NCI-H82 (cell line): ENCODE data around the gene CHN2.
A peak's percentile ranks its signal among the peaks of the same experiment; 100 is the strongest.
"Not testable (repeated sequence)": the region's sequence is repeated elsewhere in the genome, so short reads cannot be mapped to it uniquely, and the experiment has no call there.

Experiments used
- DNase-seq: peaks from one replicate; lab custom pipeline; 2025; lab: John Stamatoyannopoulos, UW

The CHN2 gene

GRCh38 chr7:29189743-29190201 is 4.8 kb upstream of the CHN2 start:
- peak; percentile 90 for DNase-seq

GRCh38 chr7:29190349-29191045 is 4.1 kb upstream of the CHN2 start:
- DNase-seq, result no peak

GRCh38 chr7:29192323-29192722 is 2.3 kb upstream of the CHN2 start:
- no peak for DNase-seq

DNA sequence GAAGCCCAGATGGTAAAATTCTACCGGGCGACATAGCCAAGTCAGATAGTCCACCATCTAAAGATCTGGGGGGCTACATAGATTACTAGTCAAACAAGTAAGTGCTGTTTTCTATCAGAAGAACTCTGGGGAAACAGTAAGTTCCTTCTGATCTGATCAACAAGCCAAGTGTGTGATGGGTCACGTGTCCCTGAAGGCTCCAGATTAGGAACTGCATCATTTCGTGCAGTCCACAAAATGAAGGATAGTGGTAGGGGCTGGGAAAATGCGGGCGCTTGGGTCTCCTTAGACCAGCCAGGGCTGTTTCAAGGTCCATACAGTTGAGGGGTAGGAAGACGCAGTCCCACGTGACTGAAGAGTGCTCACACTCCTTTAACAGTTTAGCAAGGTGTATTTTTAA is 1.8 kb upstream of the CHN2 start:
- no peak for DNase-seq

- no peak for DNase-seq
These were observed 1.0 kb upstream of the CHN2 start for GRCh38 chr7:29193316-29194205.

GRCh38 chr7:29194206-29194593 is 375 bp upstream of the CHN2 start:
- DNase-seq, result peak; percentile 50

GRCh38 chr7:29196191-29196590 is 1.6 kb downstream of the CHN2 start:
- DNase-seq, result no peak

DNA sequence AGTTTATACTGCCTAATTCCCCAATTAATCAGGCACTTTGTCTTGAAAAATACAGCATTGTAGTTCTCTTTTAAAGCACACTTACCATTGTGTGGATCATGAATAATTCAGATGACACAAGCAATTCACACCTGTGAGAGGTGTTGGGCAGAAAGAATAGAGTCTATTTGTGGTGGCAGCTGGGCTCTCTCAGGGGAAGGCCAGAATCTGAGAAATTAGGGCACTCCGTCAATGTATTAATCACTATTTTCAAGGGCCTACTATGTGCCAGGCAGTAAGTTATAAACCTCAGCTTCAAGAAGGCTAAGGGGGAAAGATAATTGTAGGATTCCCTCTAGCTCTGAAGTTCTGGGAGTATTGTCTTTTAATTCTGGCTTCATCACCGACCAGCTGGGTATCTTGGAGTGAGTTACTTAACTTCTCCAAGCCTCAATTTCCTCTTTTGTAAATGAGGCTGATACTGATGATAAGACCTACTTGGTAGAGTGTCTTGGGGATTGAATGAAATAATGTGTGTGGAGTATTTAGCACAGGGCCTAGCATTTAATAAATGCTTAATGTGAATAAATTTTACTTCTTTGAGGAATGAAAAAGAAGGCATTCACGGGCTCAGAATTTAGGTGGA is 2.5 kb downstream of the CHN2 start:
- no peak for DNase-seq

- DNase-seq, result no peak
These were observed 3.3 kb downstream of the CHN2 start for GRCh38 chr7:29197916-29198315.

DNA sequence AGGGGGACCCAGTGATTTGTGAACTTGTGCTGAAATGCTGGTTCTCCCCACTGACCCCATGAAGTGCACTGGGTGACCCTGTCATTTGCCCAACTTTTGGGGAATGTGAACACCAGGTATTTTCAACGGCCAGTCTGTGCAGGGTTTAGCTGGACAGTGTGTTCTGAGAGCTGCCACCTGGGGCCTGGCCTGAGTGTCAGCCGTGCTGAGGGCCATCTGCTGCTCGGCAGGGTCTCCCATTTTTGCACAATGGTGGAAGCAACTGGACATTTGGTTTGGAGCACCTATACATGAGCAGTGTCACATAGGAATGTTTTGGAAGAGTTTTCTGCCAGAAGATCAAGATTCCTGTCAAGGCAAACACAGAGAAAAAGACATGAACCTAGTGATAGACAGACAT is 5.2 kb downstream of the CHN2 start:
- DNase-seq, result no peak

DNA sequence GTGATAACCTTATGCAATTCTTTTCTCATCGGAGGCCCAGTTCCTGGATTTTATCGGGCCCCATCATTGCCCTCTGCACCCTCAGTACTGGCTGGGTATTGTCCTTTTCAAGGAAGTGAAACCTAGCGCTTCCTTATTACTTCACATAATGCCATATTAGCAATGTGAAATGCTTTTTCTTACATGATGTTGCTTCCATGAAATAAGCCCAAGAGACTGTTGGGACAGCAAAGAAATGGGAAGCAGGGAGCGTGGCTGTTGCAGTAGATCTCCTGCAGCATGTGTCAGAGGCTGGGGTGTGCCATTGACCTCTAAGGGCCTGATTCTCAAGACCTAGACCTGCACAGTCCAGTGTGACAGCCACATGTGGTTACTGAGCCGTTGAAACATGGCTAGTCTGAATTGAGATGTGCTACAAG is 8.1 kb downstream of the CHN2 start:
- DNase-seq, result no peak

DNA sequence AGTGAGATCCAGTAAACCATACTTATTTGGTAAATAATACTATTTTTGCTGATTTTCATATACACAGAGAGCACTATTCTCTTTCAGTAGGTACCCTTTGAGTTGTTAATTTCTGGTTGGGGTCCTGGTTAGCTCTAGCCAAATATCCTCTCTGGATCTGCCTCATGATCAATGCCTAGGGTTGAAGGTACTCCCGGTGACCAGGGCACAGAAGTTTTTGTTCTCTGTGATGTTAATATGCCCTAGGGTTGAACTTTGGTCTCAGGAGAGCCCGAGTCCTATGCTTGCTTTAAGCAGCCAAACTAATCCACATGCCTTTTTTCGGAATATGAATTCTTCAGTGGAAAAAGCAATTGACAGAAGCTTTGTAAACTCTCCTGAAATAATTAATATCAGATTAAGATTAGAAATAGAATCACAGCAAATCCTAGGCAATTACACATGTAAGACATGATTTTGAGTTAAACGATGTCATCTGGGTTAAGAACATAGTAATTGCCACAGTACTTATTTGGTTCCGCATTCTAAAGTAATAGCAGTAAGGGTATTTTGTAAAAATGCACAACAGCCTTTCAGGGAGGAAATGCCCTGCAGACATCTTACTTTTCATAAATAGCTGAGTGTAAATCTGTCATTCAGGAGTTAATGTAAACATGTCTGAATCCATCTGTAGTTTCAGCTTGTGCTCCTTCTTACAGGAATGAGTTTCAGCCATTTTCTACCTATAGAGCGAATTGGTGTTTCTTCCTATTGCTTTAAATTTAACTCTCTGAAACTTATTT is 10.1 kb downstream of the CHN2 start:
- no peak for DNase-seq

GRCh38 chr7:29207162-29207801 is 12.7 kb downstream of the CHN2 start:
- DNase-seq, result no peak

DNA sequence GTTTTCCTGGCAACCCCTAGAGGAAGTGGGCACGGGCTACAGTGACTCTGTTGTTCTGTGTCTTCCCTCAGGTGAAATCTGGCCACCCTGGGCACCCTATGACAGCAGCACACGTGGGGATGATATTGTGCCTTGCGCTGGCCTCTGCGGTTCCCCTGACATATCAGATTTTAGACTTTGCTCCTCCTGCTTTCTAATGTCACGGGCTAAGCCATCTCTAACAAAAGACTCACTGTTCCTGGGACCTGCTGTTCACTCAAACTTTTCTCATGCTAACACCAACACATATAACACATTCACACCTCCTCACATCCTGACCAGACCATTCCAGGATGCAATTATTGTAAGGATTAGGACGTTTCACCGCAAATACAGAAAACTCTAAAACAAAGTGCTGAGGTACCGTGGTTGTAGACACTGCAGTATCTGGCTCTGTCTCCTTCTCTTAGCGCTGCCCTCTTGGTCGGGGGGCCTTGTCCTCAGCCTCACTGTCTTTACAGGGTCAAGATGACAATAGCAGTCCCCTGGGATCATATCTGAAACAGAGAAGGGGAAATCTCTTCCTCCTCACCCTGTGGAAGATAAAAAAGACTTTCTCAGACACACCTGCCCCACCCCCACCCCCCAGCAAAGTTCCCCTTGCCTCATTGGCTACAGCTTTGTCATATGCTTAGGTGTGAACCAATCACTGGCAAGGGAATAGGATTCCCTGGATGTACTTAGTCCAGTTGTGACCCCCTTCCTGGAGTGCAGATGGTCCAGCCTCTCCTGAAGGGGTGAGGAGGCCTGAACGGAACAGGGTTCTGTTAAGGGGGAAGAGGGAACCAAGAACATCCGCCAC is 14.1 kb downstream of the CHN2 start:
- DNase-seq, result peak; percentile 40

GRCh38 chr7:29209745-29210144 is 15.2 kb downstream of the CHN2 start:
- DNase-seq, result no peak

DNA sequence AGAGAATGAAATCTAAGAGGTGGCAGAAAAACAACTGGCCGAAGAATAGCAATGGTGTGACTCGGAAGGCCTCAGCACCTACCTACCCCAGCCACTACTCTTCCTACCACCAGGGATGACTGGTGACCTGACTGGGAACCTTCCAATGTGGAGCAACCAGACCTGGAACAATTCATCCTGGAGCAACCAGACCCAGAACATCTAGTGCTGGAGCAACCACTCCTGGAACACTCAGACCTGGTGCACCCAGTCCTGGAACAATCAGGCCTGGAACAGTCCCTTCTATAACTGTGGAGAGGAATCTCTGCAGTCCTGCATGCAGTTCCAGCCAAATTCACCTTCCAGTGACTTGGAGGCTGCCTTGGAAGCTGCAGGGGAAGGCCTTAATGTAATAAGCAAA is 18.2 kb downstream of the CHN2 start:
- DNase-seq, result not testable (repeated sequence)

- no peak for DNase-seq
These were observed 19.5 kb downstream of the CHN2 start for GRCh38 chr7:29214056-29214455.

GRCh38 chr7:29214816-29215215 is 20.2 kb downstream of the CHN2 start:
- no peak for DNase-seq

GRCh38 chr7:29216128-29216527 is 21.6 kb downstream of the CHN2 start:
- peak; percentile 91 for DNase-seq

- no peak for DNase-seq
These were observed 22.5 kb downstream of the CHN2 start for GRCh38 chr7:29217113-29217512.

DNA sequence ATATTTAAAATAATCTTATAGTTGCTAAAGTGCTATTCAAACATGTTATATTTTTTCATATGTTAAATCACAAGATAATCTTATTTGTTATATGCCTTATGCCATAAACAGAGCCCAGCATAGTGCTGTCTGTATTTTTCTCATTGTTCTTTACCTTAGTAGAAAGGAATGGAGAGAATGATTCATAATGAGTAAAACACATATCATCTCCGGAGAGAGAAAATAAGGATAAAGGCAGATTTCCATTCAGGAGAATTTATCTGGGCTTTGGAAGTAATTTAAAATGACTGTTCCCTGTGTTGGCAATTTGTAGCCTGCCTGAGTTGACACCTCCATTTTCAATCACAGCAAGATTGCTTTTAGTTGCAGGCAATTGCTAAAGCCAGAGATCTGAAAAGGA is 30.2 kb downstream of the CHN2 start:
- no peak for DNase-seq
